T47D (cell line): ENCODE data around the gene EXOG.

Source experiments
- DNase-seq, 2 experiments: peaks; one replicate each; pipeline versions ENCODE4 v3.0.0 to v3.0.0-alpha.2; 2011 to 2012; ENCODE audit warnings: low read depth in 1 of 2, low spot score in 1 of 2
- JUND ChIP-seq: IDR thresholded peaks from 2 replicates; pipeline ENCODE4 v1.6.1; 2012; ENCODE audit warnings: low read depth
- in situ Hi-C: cut with HindIII; loops from 2 replicates; pipeline ENCODE4 v1.10.0; 2016; ENCODE audit warnings: low sequenced_read_pairs, low pct_unique_long_range_greater_than_20kb

Gene EXOG

DNA sequence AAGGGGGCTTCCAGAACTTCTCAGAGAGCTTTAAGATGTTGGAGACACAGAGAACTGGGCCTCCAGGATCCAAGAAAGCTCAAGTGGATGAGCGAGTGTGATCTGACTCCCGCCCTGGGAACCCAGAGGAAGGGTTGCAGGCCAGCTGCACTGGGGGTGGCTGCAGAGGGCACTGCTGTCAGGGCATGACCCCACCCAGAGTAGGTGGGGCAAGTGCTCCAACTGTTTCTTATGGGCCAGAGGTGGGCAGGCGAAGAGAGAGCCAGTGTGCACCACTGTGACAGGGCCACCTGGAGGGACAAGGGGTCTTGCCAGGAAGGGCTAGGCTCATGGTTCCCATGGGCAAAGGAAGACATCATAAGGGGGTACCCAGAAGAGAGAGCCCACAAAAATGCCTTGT, 48.8 kb downstream of the EXOG start:
- TF ChIP-seq JUND = no peak
- no peak for DNase-seq
- in situ Hi-C loops = no loop called here

DNA sequence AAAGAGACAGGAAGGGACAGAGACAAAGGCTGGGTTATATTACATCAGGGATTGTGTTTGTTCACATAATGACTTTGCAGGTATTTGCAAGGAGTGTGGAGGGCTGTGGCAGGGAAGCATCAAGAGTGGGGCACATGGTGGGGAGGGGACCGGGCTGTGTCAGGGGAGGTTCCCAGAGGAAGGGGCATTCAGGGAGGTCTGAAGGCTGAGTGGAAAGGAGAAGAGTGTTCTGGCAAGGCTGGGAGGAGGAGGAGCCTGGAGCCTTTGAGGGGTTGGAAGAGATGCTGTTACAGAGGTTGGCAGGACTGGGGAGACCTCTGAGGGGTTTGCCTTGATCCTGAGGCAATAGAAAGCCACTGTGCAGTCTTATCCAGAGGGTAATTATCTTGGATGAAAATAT, 49.4 kb downstream of the EXOG start:
- no peak for TF ChIP-seq JUND
- DNase-seq = no peak
- in situ Hi-C loops = no loop called here

DNA sequence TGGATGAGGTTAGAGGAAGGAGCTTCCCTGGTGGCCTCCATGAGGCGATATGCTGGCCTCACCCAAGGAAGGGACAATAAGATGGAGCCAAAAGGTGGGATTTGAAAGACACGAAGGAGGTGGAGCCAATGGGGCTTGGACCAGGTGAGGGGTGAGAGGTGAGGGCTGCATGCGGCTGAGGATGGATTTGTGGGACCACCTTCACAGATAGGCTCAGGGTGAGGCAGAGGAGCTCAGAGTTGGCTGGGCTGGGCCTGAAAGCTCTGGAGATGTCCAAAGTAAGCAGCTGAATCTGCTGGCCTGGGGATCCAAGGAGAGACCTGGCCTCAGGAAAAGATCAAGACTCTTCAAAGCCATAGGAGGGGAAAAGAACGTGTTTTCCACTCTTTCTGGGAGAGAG, 49.8 kb downstream of the EXOG start:
- in situ Hi-C loops = no loop called here

DNA sequence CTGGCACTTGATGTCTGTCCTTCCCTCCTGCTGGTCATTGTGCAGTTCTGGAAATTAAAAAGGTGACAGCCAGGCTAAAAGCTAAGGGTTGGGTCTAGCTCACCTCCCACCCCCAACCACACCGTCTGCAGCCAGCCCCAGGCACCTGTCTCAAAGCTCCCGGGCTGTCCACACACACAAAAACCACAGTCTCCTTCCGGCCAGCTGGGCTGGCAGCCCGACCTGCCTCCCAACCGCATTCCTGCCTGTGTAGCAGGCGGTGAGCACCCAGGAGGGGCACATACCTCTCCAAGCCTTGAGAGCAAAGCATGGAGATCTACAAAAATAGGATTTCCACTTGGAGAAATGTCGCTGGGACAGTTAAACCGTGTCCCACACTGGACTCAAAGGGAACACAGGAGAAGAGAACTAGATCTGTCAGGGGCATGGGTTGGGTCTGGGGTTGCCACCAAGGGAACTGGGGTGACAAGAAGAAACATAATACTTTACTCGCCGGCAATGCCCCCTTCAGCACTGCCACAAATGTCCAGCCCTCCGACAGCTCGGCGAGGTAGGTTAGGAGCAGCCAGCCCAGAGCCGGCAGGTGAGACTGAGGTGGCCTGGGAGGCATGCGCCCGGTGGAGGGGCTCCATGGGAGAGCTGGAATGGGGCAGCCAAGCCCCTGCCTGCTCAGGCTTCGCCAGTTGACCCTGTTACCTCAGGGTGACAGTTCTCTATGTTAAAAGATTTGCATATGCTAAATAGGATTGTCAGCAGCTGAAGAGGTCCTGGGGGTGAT, 52.2 kb downstream of the EXOG start:
- DNase-seq = peak; percentile 21 to 65
- TF ChIP-seq JUND = no peak
- in situ Hi-C loops = no loop called here

More for the DNA sequence above, 49.8 kb downstream of the EXOG start:
- DNase-seq = no peak
- no peak for TF ChIP-seq JUND

DNA sequence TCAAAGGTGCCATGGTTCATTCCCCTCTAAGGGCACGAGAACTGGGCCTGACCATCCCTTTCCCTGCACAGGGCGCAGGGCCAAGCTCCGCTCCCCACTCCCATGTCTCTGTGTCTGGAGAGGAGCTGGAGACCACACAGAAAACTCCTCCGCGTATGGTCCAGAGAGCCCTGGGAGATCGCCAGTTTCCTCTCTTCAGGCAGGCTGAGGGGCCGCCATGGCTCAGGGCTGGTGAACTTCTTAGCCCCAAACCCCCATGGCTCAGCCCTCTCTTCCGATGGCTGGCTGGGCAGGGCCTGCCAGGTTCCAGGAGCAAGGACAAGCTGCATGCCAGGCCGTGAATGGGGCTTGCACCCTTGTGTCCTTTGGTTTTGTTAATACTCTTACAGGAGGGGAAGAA, 52.9 kb downstream of the EXOG start:
- TF ChIP-seq JUND = no peak
- DNase-seq = no peak
- in situ Hi-C loops = no loop called here

DNA sequence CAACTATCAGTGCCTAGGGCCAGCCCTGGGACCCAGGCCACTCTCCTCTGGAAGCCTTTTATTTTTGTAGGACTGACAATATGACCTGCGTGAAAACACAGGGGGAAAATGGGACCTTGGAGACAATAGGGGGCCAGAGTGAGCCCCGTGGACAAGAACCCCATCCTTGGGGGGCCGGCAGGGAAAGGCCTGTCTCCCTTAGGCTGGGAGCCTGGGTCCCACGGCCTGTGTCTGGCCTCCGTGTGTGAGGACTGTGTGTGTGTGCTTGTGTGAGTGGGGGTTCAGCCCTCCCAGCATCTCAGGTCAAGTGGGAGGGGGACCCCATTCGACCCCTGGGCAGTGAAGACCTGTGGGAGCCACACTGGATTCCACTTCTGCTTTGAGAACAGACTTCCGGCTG, 53.3 kb downstream of the EXOG start:
- no peak for TF ChIP-seq JUND
- in situ Hi-C loops = no loop called here
- no peak for DNase-seq

DNA sequence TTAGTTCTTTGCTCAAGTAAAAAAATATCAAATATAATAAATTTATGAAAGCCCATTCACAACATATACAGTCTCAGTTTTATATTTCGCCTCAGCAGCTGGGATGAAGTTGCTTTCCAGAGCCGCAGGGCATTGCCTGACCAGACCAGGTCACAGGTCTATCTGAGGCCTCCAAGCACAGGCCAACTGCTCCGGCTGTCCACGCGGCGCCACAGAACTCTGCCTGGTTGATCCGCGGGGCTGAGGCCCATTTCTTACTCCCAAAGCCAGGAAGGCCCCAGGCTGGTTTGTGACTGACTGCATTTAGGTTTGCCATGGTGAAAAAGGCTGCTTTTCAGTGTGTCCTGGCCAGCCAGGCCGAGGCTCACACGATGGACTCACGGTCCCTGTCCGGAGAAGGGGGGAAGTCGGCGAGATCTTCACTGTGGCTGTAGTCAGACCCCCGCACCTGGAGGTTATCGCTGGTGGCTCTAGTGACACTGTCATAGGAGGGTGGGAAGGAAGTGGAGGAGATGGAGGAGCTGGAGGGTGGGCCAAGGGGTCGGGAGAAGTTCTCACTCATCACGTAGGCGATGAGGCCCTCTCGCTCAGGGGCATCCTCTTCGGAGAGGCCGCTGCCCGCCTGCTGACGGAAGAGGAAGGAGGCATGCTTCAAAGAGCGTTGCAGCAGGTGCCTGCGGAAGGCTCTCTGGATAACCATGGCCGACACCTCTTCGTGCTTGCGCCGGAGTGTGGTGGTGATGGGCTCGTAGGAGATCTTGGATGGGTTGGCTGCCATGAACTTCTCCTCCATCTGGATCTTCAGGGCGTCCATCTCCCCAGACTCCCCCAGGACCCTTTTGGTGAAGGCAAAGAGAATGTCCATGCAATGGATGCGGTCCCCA, 54.1 kb downstream of the EXOG start:
- no peak for TF ChIP-seq JUND
- in situ Hi-C loops = no loop called here
- DNase-seq = no peak

DNA sequence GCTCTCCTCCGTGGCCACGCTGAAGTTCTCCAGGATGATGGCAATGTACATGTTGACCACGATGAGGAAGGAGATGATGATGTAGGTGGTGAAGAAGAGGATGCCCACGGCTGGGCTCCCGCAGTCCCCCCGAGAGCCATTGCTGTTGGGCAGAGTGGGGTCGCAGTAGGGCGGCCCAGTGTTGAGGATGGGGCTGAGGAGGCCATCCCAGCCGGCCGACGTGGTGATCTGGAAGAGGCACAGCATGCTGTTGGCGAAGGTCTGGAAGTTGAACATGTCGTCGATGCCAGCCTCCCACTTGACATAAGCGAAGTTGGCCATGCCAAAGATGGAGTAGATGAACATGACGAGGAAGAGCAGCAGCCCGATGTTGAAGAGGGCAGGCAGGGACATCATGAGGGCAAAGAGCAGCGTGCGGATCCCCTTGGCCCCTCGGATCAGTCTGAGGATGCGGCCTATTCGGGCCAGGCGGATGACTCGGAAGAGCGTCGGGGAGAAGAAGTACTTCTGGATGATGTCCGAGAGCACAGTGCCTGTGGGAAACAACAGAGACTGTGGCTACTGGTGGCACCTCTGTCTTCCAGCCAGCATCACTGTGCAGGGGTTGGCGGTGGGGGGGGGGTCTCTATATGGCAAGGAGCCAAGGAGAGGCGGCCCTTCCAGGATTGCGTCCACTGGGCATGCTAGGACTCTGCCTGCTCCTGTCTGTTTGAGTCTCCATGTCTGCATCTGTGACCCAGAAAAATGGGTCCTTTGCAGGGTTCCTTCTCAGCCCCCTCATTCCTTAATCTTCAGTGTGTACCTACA, 55.1 kb downstream of the EXOG start:
- TF ChIP-seq JUND = no peak
- DNase-seq = no peak
- in situ Hi-C loops = no loop called here

DNA sequence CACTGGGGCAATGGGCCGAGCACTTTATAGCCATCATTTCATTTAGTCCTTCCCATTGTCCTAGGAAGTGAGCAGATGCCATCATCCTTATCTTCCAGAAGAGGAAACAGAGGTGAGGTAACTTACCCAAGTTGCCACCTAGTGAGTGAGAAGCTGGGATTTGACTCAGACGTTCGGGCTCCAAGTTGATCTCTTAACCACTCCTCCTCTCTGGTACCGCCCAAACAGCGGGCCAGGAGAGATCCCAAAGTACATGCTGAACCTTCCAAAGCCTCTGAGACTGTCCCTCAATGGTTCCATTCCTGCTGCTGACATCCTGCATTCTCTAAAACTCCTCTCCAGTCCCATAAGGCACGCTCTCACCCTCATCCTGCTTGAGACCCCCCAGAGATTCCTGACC, 56.2 kb downstream of the EXOG start:
- DNase-seq = no peak
- TF ChIP-seq JUND = no peak
- in situ Hi-C loops = no loop called here

DNA sequence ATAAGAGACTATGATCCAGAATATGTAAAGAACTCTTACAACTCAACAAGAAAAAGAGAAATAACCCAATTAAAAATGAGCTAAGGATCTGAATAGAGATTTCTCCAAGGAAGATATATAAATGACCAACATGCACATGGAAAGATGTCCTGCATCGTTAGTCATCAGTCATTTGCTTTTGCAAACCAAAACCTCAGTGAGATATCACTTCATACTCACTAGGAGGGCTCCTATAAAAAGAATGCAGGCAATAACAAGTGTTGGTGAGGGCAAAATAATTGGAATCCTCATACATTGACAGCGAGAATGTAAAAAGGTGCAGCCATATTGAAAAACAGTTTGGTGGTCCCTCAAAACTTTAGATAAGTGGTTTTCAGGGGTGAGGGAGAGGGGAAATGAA, 56.9 kb downstream of the EXOG start:
- TF ChIP-seq JUND = no peak
- in situ Hi-C loops = no loop called here
- DNase-seq = no peak

DNA sequence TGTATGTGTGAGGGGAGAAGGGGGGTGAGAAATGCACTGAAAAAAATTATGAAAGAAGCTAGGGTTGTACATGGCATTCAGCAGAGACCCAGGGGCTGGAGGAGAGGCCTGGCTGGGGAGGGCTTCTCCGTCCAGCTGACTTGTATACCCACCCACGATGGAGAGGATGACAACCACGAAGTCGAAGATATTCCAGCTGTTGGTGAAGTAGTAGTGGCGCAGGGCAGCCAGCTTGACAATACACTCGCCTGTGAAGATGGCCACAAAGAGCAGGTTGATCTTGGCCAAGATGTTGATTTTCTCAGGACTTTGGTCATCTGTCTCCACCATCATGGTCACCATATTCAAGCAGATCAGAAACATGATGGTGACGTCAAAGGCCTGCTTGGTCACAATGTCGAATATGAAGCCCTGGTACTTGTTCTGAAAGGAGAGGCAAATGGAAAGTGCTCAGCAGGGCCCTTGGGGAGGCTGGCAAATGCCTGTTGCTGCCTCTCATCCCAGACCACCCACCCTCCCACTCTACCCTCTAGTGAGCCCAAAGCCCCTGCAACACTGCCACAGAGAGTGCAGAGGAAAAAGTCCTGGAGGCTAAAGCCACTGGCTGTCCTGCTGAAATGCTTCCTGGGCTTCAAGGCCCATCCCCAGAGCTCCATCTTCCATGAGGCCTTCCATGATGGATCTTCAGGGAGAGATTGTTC, 58.1 kb downstream of the EXOG start:
- DNase-seq = no peak
- in situ Hi-C loops = no loop called here

DNA sequence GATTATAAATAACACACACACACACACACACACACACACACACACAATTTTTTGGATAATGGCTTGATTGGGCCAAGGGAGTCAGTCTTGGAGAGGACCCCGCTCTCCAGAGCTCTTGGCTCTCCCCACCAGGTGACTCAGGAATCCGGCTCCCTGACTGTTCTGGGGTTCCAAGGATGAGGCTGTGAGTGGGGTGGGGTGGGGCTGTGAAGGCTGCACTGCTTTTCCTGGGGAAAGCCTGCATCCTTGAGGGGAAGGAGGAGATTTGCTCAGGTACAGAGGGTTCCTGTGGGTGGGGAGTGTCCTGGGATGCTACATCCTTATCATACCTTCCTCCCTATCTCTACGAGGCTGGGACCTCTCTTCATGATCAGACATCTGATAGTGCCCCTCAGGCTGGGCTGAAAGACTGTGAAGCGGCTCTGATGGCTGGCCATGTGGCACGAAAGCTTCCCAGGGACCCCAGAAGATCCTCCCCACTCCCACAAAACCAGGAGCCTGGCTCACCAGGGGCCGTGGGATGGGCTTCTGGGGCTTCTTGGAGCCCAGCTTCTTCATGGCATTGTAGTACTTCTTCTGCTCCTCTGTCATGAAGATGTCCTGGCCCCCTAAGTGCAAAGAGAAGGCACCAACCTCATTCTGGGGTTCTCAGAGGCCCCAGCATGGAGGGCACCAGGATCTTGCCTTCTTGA, 59.2 kb downstream of the EXOG start:
- in situ Hi-C loops = no loop called here
- no peak for DNase-seq
- no peak for TF ChIP-seq JUND

More for the DNA sequence above, 58.1 kb downstream of the EXOG start:
- TF ChIP-seq JUND = no peak
